Measurements from ENCODE around the gene ARF5.
"Not testable (repeated sequence)": the region's sequence is repeated elsewhere in the genome, so short reads cannot be mapped to it uniquely, and the experiment has no call there.

Gene ARF5

GRCh38 chr7:127588019-127588696 is at the start of gene ARF5:
Gene ARF5 (plus strand): TSS chr7:127588411. CDS start chr7:127588499, 88 bp downstream.
- DNase-seq: peak; percentile 85

GRCh38 chr7:127539116-127539515 is 49.1 kb upstream of the ARF5 start:
- no peak for DNase-seq

GRCh38 chr7:127540461-127540860 is 47.8 kb upstream of the ARF5 start:
- not testable (repeated sequence) for DNase-seq

GRCh38 chr7:127541548-127541947 is 46.7 kb upstream of the ARF5 start:
- DNase-seq: no peak

- DNase-seq: no peak
Observed at GRCh38 chr7:127546313-127546712, 41.9 kb upstream of the ARF5 start.

GRCh38 chr7:127550247-127550646 is 38.0 kb upstream of the ARF5 start:
- DNase-seq: no peak

- no peak for DNase-seq
Observed at GRCh38 chr7:127551941-127552340, 36.3 kb upstream of the ARF5 start.

- DNase-seq: no peak
Observed at GRCh38 chr7:127556404-127556803, 31.8 kb upstream of the ARF5 start.

GRCh38 chr7:127557803-127558202 is 30.4 kb upstream of the ARF5 start:
- DNase-seq: no peak

GRCh38 chr7:127566242-127566641 is 22.0 kb upstream of the ARF5 start:
- no peak for DNase-seq

GRCh38 chr7:127568034-127568433 is 20.2 kb upstream of the ARF5 start:
- not testable (repeated sequence) for DNase-seq

- no peak for DNase-seq
Observed at GRCh38 chr7:127571741-127572505, 16.3 kb upstream of the ARF5 start.

- DNase-seq: no peak
Observed at GRCh38 chr7:127578036-127578684, 10.1 kb upstream of the ARF5 start.

- no peak for DNase-seq
Observed at GRCh38 chr7:127578711-127579275, 9.4 kb upstream of the ARF5 start.

GRCh38 chr7:127580612-127581011 is 7.6 kb upstream of the ARF5 start:
- DNase-seq: no peak

- no peak for DNase-seq
Observed at GRCh38 chr7:127581716-127582115, 6.5 kb upstream of the ARF5 start.

- no peak for DNase-seq
Observed at GRCh38 chr7:127582361-127582760, 5.8 kb upstream of the ARF5 start.

GRCh38 chr7:127584648-127585043 is 3.6 kb upstream of the ARF5 start:
- no peak for DNase-seq

GRCh38 chr7:127585044-127585953 is 2.9 kb upstream of the ARF5 start, which contains the start of gene GCC1:
Gene GCC1 (minus strand): TSS chr7:127585596. CDS start chr7:127585182, 414 bp downstream.
- DNase-seq: peak; percentile 92

- DNase-seq: no peak
Observed at GRCh38 chr7:127586346-127586745, 1.9 kb upstream of the ARF5 start.

GRCh38 chr7:127587663-127588018 is 570 bp upstream of the ARF5 start:
- no peak for DNase-seq

GRCh38 chr7:127588697-127589482 is 679 bp downstream of the ARF5 start:
- peak; percentile 55 for DNase-seq

Measured in hematopoietic multipotent progenitor cell treated with erythropoietin and hydrocortisone succinate and interleukin-3 and kit ligand, for 6 days (in vitro differentiated cells).